DMS 273 (cell line): ENCODE results near the gene SLC12A1.

ENCODE experiments used
- DNase-seq: peaks from one replicate; lab custom pipeline; 2025; ENCODE audit not compliant: unreplicated experiment; lab: John Stamatoyannopoulos, UW

Gene SLC12A1

DNA sequence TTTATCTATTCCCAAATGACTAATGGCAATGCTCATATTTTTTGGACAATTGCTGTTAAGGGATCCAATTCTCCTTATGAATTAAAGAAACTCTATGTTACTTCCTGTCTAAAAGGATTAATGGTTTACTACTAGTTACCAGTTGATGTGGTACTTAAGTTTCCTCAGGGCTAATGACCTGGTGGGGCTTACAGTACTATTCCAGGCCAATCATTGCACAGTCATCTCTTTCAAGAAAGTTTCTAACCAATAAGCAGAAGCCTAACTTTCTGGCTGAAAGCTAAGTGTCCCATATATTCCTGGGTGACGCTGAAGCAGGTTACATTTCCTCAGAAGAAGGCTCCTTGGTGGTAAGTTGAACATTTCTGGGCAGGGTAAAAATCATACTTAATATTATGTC, at the start of gene SLC12A1:
TSS of gene SLC12A1 (plus strand) at position 322 of the 400 bp plus-strand sequence. CDS start 1,418 bp downstream, outside the sequence.
- no peak for DNase-seq

DNA sequence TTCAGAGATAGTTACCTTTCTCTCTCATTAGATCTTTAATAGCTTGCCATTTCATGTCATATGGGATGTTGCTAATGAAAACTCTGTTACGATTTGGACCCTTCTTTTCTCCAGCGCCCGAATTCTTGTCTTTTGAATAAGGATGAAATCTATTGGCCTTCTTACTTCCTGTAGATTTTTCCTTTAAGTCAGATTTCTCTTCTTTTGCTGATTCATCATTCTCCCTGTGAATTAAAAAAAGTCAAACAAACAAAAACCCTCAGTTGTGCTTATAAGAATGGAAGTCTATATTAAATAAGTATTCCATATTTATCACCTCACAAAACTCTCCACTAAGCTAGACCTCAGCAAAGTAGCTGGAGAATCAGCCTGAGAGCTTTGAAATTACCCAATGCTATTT, 37.5 kb upstream of the SLC12A1 start:
- DNase-seq, result no peak

DNA sequence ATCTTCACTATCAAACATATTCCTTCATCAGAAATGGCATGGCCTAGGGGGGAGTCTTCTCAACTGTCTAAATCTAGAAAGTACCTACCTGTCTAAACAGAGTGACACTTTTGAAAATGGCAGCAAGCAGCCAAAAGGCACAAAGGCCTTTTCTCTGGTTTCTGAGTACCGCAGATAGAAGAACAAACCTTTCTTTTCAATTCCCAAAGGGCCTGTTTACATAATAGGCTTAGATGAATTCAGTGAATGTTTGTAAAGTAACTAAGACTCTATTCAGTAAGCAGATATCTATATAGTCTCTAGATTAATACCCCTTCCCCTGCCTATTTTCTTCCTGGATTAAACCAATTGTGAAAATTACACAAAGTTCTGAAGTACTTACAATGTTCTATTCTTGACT, 35.1 kb upstream of the SLC12A1 start:
- DNase-seq, result no peak

DNA sequence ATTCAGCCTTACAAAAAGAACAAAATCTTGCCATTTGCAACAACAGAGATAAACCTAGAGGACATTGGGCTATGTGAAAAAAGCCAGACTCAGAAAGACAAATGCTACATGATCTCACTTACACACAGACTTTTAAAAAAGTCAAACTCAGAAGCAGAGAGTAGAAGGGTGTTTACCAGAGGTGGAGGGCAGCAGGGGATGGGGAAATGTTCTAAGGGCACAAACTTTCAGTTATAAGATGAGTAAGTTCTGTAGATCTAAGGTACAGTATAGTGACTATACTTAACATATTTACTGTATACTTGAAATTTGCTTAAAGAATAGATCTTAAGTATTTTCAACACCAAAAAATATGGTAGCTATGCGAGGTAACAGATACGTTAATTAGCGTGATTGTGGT, 31.0 kb upstream of the SLC12A1 start:
- DNase-seq, result no peak

DNA sequence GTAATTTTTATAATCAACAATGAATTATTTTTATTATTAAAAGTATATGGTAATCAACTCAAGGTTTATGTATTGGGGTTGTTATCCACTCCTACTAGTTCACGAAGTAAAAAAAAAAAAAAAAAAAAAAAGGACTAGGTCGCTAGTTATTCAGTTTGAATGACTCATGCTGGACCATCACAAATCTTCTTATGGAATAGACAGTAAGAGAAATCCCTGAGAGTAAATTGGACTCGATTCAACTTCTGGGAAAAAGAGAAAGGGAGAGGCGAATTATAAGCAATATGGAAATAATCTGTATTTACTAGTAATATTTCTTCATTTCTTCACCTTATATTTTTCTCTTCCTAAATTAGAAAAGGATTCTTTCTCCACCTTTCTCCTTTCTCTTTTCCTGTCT, 30.0 kb upstream of the SLC12A1 start:
- peak; percentile 1 for DNase-seq

DNA sequence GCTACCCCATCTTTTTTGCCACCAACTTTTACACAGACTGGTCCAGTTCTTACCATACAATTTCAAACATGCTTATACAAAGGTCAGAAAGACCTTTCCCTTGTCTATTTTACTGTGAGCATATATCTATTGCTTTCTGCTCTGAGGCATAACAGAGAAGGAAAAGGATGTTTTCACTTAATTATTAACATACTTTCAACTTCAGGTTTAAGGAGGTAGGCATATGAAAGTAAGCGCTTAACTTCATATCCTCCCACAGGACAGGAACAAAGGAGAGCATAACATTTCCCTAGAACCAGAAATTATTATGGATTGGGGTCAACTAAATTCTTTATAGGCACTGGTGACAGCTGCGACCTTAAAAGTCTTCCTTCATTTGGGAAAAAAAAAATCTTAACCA, 29.1 kb upstream of the SLC12A1 start:
- no peak for DNase-seq

DNA sequence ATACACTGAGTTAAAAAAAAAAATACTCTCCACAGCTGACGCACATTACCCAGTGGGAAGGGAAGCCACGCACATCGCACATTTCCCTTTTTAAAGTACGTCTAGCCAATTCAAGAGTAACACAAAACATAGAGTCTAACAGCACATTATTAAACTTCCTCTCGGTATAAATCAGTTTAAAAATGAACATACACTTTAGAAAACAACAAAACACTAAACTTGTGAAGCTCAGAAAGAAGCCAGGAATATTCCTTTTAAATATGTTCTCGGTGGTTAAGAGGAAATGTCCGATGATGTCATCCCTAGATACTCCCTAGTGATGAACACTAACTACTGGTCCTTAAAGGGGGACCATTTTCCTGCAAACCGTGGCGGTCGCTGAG, 28.7 kb upstream of the SLC12A1 start:
- peak; percentile 62 for DNase-seq

DNA sequence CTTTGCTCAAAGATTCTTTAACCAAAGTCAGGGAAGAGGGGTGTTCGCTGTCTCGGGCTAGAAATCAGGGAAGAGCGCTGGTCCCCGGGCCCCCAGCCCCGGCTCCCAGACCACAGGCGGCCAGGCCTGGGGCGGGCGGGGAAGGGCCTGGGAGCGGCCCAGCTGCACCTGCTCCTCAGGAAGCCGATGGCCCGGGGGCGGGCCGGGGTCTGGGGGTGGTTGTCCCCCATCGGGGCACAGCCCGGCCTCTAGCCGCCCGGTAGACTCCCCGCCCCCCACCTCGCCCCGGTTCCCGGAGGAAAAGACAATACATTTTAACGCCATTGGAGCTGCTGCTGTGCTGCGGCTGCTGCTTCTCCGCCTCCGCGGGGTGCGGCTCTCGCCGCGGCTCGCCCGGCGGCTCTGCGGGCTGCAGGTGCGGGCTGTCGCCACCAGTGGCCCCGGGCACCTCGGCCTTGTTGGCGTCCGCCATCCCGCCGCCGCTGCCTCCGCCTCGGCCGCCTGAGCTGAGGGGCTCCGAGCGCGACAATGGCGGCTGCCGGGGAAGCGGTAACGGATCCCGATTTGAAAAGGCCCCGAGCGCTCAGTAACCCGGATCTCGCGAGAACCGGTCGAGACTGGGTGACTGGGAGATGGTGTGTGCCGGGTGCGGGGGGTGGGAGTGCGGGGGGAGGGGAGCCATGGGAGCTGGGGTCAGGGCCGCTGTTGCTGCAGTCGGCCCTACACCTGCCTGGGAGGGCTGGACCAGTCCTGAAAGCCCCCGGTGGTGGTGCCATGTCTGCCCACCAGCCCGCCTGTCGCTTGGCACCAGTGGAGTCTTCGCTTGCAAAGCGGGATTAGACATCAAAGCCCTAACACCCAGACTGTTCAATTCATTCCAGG, 28.1 kb upstream of the SLC12A1 start, which contains the start of gene MYEF2:
TSS of gene MYEF2 (minus strand) at position 530 of the 882 bp plus-strand sequence. CDS start at position 472, 58 bp downstream.
- peak; percentile 89 for DNase-seq

DNA sequence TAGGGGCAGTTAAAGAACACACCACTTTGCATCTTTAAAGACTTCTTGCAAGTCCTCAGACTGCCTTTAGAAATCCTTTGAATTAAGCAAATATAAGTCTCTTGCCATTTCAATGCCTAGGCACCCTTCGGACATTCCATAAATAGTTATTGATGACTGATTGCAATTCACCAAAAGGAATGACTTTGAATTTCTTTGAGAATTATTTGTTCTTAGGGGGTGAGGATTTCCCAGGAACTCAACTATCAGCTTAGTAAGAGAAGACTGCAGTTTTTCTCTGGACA, 27.5 kb upstream of the SLC12A1 start:
- DNase-seq, result no peak

DNA sequence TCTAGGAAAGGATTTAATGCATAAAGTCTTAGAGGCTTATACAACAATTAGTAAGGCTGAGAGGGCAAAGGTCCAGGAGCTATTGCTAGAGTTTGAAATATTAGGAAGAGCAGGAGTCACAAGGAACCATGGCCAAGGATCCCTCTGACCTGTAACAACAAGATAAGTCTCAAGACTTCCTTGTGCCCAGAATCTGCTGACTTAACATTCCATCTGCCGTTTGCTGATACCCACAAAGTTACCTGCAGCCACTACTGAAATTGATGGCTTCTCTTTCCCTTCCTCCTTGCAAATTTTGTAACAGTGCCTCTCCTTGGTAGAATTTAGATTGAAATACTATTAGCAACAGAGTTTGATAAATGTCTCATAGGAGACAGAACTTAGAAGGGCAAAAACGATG, 23.4 kb upstream of the SLC12A1 start:
- no peak for DNase-seq

DNA sequence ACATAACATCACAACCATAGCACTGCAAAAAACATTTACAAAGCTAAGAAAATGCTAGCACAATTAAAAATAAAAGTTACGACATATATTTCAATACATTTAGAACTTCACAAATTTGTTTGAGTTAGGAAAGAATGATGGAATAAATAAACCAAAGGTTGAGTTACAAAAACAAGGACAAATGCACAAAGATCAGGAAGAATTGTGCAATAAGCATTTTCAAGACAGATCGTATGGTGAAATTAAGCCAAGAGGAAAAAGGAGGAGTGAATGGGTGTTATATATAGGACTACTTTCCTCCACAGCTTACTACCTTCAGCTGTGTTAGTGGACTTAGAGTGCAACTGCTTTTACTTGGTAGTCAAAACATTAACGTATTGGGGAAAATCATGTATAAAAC, 20.6 kb upstream of the SLC12A1 start:
- DNase-seq, result no peak

DNA sequence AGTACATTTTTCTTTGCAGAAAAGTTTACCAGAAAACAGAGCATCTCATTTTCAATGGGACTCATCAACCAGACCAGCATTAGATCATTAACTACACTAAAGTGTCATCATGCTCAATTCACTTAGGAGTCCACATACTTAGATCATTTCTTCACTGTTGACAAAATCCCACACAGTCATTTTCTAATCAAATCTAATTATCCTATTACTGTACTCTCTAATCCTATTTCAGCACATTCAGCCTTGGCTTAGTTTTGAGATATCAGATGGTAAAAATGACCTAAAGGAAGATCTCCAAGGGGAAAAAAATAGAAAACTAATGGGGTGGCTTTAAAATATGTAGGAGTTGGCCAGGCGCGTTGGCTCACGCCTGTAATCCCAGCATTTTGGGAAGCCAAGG, 19.8 kb upstream of the SLC12A1 start:
- no peak for DNase-seq

DNA sequence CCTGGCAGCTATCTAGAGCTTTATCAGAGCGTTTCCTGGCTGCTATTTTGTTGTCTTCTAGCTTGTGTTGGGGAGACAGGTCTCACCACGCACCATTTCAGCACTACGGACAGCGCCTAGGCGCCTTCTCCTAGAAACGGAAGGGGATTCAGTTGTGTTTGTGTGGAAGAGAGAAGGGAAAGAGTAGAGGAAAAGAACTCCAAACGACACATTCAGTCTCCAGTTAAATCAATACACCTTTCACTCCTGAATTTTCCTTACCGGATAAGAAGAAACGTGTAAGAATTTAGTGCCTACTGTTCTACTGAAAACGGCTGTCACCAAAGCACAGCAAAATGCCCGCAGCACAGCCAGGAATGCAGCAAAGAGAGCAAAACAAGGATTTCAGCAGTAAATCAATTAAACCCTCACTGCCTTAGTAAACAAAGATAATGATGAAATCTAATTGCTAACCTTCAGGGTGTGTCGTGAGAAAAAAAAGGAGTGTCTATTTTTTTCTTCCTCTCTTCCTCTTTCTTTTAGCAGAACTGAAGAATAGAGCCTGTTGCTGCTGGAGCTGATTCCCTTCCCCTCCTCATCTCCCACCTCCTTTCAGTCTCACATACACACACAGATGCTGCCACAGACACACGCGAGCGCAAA, 15.0 kb upstream of the SLC12A1 start:
- peak; percentile 76 for DNase-seq

DNA sequence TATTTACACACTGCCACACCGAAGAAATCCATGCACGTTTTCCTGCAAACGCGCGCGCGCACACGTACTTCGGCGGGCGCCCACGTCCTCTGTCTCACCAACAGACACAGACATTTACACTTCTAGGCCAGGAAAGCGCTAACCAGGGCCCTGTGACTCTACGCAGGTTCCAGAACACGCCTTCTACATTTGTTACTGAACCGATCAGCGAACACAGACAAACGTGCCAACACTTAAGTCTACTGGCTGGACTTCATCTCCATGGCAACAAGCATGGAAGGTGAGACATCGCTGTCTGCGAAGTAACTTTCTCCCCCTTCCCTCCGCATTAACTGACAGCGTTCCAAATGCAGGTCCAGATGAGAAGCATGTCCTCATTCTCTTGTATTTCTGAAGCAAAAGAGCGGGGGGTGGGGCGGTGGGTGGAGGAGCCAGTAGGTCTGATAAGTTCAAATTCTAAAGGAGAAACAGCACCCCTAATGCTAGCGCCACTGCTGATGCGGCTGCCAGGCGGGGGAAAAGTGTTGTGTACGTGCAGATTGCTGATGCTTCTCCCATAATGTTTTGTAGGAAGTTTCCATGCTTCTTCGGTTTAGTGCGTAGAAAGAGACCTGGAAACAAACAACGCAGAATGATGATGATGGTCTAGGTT, 14.4 kb upstream of the SLC12A1 start, which contains the start of gene CTXN2:
TSS of gene CTXN2 (plus strand) at position 92 of the 652 bp plus-strand sequence. CDS start 9,636 bp downstream, outside the sequence.
- DNase-seq, result peak; percentile 59

DNA sequence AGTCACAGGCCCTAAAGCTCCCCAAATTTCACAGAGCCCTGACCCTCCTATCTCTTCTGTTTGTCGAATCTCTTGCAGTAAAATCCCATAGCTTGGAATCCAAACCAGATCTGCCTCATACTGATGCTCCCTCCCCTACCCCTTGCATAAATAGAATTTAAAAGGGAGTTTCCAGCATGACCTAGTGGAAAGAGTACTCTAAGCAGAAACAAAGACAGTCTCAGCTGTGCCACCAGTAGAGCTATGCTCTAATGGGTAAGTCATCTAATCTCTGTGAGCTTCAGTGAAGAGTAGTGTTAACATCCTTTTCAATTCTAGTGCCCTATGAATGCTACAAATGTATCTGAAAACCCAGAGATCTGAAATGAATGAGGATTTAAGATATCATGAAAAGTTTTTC, 4.0 kb upstream of the SLC12A1 start:
- DNase-seq, result no peak

DNA sequence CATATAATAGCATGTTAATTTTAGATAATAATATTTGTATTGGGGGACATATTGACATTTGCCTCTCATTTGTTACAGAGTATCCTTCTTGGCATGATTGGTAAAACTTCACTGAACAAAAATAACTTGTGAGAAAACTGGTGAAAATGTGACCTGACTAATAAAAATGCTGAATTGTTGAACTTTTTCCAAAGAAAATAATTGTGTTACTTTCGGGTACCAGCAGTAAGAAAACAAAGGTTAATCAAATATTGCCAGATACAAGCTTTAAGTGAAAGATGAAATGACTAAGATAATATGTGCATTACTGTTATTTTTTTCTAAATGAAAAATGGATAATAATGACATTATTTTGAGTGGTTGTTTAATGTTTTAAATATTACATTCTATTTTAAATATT, 15.2 kb downstream of the SLC12A1 start:
- DNase-seq, result no peak

DNA sequence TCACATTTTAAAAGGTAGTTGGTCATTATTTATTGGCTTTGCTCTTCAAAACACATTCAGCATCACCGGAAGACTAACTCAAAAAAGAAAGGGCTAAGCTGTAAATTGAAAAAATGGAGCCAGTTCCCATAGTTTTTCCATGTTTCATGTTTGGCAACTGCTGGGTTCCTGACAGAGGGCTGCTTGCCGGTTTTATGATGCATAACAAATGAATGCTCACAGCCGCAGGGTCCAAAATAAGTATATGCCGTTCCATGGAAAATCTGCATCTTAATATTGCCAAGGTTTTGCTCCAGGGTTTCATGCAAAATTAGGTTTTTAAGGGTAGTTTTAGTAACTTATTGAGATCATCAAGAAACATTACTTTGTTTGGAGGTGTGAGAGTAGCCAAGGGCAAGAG, 15.8 kb downstream of the SLC12A1 start:
- DNase-seq, result no peak

DNA sequence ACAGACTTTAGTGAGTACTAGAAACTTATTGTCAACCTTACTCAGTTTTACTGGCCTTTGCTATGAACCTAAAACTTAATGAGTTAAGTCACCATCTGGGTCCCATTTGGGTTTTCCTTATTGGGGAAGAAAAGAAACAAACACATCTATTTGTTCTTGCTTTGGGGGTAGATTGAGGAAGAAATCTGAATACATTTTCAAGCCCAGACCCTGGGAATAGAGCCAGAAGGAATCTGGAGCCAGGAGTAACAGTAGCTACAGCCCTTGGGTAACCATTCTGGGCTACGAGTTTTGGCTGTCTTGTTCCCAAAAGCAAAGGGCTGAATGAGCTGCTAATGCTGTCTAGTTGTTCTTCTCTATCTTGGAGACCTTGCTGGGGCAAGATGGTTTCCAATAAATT, 16.5 kb downstream of the SLC12A1 start:
- no peak for DNase-seq

DNA sequence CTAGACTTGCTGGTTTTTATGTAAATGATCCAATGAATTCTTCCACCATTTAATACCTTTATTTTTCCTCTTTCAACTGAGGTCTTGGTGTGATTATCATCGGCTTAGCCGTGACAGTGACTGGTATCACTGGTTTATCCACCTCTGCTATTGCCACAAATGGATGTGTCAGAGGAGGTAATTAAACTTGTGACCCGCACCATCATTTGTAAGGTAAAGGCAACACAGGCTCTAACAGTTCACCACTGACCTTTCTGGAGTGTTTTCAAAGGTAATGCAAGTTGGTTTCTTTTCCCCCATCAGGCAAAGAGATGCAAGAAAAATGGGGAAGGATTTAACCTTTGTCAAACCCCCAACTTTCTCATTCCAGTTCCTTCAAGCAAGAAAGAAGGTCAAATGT, 19.7 kb downstream of the SLC12A1 start:
- DNase-seq, result no peak

DNA sequence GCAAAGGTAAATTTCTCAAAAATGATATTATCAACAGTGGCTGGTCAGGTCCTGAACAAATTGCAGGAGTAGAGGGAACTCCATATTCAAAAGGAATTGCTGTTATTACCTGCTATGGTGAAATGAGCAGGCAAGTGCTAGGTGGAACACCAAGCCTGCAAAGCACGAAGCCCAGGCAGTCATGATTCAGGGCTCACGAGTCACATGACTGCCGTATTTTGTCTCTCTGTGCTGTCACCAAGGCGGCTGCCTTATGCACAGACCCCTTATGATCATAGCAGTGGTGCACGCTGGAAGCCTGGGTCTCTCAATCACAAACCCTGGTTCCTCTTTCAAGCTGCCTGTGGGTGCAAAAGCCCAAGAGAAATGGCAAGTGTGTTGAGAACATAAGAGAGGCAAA, 24.4 kb downstream of the SLC12A1 start:
- no peak for DNase-seq

DNA sequence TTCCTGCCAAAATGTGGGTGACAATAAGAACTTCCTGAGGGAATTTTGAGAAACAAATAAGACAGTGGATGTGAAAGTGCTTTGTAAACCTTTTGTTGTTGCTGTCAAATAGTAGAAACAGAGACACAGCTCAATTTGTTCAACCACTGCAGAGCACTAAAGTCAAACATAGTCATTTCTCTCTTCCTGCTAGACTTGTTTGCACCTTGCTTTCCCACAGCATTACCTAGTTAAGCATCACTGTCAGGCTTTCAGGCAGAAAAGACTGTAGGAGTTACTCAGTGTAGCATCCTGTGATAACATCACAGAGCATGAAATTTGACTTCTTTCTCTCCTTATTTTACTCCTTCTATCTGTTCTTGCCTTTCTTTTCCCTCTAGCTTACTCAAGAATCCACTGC, 27.1 kb downstream of the SLC12A1 start:
- no peak for DNase-seq

DNA sequence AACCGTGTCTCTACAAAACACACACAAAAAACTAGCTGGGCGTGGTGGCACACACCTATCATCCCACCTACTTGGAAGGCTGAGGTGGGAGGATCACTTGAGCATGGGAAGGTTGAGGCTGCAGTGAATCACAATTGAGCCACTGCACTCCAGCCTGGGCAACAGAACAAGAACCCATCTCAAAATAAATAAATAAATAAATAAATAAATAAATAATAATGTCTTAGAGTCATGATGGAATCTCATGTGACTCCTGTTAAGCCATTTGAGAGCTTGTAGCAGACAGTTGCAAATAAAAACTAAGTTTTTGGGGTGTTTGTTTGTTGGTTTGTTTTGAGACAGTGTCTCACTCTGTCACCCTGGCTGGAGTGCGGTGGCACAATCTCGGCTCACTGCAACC, 33.2 kb downstream of the SLC12A1 start:
- DNase-seq, result no peak
